Subcutaneous adipose tissue (tissue), 4 donors: ENCODE measurements around the gene RAB7B. TPM values are rescaled to one million over a fixed set of nuclear protein-coding genes. Genes with fewer than 3 reads are reported as not detected.

Experiments used
- CTCF ChIP-seq: fragments of 450-650 bp; IDR thresholded peaks from one replicate; pipeline ENCODE4 v1.5.1; 2016; ENCODE audit warnings: low read depth, mild to moderate bottlenecking, control low read depth, antibody characterized with exemption, moderate library complexity
- total RNA-seq, 4 donors: library from RNA; depleted of rRNA; stranded (reverse); fragments of >200 nt; gene quantifications; one replicate each; pipeline ENCODE4 v1.1.0, GENCODE V29; 2016

Gene RAB7B
- total RNA-seq, 4 donors from 2014 or later = 1.7 to 24.5 (median 7.5) TPM

DNA sequence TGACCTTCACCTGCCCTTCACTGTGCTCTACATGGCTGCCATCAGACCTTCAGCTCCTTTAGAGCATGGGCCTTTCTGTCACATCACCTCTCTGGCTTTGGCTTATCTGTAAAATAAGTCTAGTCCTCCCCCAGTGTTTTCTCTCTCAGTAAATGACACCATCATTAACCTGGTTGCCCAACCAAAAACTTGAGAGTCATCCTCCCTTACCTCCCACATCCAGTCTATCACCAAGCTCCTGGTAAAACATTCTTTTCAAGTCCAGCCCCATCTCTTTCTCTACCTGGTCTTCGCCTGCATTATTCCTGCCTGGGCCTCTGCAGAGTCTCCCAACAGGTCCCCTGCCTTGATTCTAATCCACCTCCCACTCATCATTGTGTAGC is 73.0 kb downstream of the RAB7B start:
- TF ChIP-seq CTCF = no peak

GRCh38 chr1:205929496-205930194 is 73.5 kb downstream of the RAB7B start:
- no peak for TF ChIP-seq CTCF

DNA sequence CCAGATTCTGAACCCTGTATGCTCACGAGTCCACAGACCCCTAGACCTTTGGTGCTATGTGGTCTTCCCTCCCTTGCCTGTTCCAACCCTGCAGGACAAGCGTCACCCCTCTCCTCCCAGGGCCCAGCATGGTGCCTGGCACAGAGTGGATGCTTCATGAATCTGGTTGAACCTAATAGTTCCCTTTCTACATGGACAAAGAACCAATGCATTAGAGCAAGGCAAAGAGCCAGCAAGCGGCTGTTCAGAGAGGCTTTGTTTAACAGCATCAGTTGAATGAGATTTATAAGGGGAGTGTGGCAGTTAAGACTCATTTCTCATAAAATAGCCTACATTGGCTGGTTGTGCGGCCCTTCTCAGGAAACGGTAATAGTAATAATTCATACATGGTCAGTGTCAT is 74.9 kb downstream of the RAB7B start:
- TF ChIP-seq CTCF = no peak

- no peak for TF ChIP-seq CTCF
These were observed 75.5 kb downstream of the RAB7B start for GRCh38 chr1:205927676-205928075.

GRCh38 chr1:205927247-205927646 is 75.9 kb downstream of the RAB7B start:
- no peak for TF ChIP-seq CTCF

Other genes starting within 250 kb of the RAB7B start
- gene RAB29, start 227.9 kb downstream of the RAB7B start, total RNA-seq = 10 to 100 TPM; 22.8 to 30.6 (median 24.9) TPM
- gene SLC41A1, start 190.2 kb downstream of the RAB7B start, total RNA-seq = 10 to 100 TPM; 10.3 to 23.2 (median 15.6) TPM
- gene PM20D1, start 153.3 kb downstream of the RAB7B start, total RNA-seq = under 1 TPM in 1 of 4 donors, not detected in 3; 0.17 TPM
- gene SLC26A9, start 59.9 kb downstream of the RAB7B start, total RNA-seq = not detected
- not detected for gene CTSE, start 20.5 kb upstream of the RAB7B start, total RNA-seq
- 1 to 10 TPM in 3 of 4 donors, not detected in 1; 5.1 to 9.9 (median 5.7) TPM for gene RHEX, start 49.8 kb upstream of the RAB7B start, total RNA-seq
- gene AVPR1B, start 114.0 kb upstream of the RAB7B start, total RNA-seq = not detected
- 1 to 10 TPM; 2.3 to 7.5 (median 3.8) TPM for gene FAM72A, start 199.4 kb upstream of the RAB7B start, total RNA-seq
- 10 to 100 TPM; 61.1 to 78.6 (median 73.0) TPM for gene SRGAP2, start 200.1 kb upstream of the RAB7B start, total RNA-seq